ENCODE data around the gene TUBB.

- TF ChIP-seq POLR2A (IDR thresholded peaks at IDR 0.05) (no peak), CTCF (IDR thresholded peaks at IDR 0.05) (peak; percentile 96 to 99 (median 98))
Observed at GRCh38 chr6:30722280-30723112, 2.3 kb downstream of the TUBB start.
